Esophagus muscularis mucosa (tissue), 4 donors: ENCODE measurements around the gene PRM3.

ENCODE experiments used
- EP300 ChIP-seq: sonication (generic); formaldehyde crosslinking; IDR thresholded peaks from one replicate; pipeline ENCODE4 v1.6.1; 2017; ENCODE audit warnings: antibody characterized with exemption
- POLR2A ChIP-seq: fragments of 450-650 bp; IDR thresholded peaks from one replicate; pipeline ENCODE4 v1.6.1; 2017; ENCODE audit warnings: antibody characterized with exemption, moderate library complexity, mild to moderate bottlenecking, low read depth
- POLR2AphosphoS5 ChIP-seq, 2 donors: sonication (generic); formaldehyde crosslinking; IDR thresholded peaks; one replicate each; pipeline ENCODE4 v1.6.1; 2017; ENCODE audit warnings: antibody characterized with exemption in 2 of 2
- TF ChIP-seq, protein P1 (sequence below), 3 experiments: fragments of 200-600 bp in 2 of 3; fragments of 450-650 bp in 1 of 3; sonication (generic) in 2 of 3; IDR thresholded peaks; one replicate each; pipeline ENCODE4 v1.5.1; 2017 to 2019; ENCODE audit warnings: antibody characterized with exemption in 3 of 3, mild to moderate bottlenecking in 2 of 3, moderate library complexity in 1 of 3

DNA sequence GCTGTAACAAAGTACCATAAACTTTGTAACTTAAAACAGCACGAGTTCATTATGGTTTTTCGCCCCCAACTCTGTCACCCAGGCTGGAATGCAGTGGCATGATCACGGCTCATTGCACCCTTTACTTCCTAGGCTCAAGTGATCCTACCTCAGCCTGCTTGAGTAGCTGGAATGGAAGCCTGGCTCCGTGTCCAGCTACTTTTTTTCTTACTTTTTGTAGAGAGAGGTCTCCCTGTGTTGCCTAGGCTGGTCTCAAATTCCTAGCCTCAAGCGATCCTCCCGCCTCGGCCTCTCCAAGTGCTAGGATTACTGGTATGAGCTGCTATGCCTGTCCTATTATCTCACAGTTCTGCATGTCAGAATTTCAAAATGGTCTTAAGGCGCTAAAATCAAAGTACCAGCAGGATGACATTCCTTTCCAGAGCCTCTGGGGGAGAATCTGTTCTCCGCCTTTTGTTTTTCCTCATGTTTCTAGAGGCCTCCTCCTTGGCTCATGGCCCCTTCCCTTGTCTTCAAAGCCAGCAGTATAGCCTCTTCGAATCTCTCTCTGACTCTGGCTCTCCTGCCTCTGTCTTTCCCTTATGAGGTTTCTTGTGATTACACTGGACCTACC lies 17.8 kb upstream of the PRM3 start:
- TF ChIP-seq POLR2A: no peak
- TF ChIP-seq, protein P1, sequence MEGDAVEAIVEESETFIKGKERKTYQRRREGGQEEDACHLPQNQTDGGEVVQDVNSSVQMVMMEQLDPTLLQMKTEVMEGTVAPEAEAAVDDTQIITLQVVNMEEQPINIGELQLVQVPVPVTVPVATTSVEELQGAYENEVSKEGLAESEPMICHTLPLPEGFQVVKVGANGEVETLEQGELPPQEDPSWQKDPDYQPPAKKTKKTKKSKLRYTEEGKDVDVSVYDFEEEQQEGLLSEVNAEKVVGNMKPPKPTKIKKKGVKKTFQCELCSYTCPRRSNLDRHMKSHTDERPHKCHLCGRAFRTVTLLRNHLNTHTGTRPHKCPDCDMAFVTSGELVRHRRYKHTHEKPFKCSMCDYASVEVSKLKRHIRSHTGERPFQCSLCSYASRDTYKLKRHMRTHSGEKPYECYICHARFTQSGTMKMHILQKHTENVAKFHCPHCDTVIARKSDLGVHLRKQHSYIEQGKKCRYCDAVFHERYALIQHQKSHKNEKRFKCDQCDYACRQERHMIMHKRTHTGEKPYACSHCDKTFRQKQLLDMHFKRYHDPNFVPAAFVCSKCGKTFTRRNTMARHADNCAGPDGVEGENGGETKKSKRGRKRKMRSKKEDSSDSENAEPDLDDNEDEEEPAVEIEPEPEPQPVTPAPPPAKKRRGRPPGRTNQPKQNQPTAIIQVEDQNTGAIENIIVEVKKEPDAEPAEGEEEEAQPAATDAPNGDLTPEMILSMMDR (IDR thresholded peaks at IDR 0.05): no peak
- TF ChIP-seq POLR2AphosphoS5 (IDR thresholded peaks at IDR 0.05): no peak
- no peak for TF ChIP-seq EP300
